K562 (cell line): ENCODE data around the gene BORCS8. TPM values are rescaled to one million over a fixed set of nuclear protein-coding genes. Genes with fewer than 3 reads are reported as not detected.

ENCODE experiments used
- ATF7 ChIP-seq: fragments of 450-650 bp; IDR thresholded peaks from 2 replicates; pipeline ENCODE4 v1.7.1; 2014; ENCODE audit warnings: mild to moderate bottlenecking, moderate library complexity
- DACH1 ChIP-seq: fragments of 450-650 bp; IDR thresholded peaks from 2 replicates; pipeline ENCODE4 v1.6.1; 2018; ENCODE audit not compliant: partially characterized antibody
- FOXM1 ChIP-seq, 2 experiments: fragments of 450-650 bp in 1 of 2; sonication (generic) in 1 of 2; formaldehyde crosslinking in 1 of 2; IDR thresholded peaks; 2 replicates each; pipeline versions ENCODE4 v1.6.1 to v1.9.0; 2017 to 2022; ENCODE audit warnings: low read depth in 2 of 2, mild to moderate bottlenecking in 2 of 2, missing genetic modification reagents in 1 of 2, moderate library complexity in 1 of 2
- HDAC8 ChIP-seq: fragments of 450-650 bp; IDR thresholded peaks from 2 replicates; pipeline ENCODE4 v1.6.1; 2016; ENCODE audit warnings: mild to moderate bottlenecking, missing genetic modification characterization, moderate library complexity, missing compliant biosample characterization
- IFI16 ChIP-seq: fragments of 250-450 bp; sonication (Bioruptor Pico); IDR thresholded peaks from 2 replicates; pipeline ENCODE4 v2.1.2; 2022; ENCODE audit warnings: mild to moderate bottlenecking, inconsistent platforms
- KAT2B ChIP-seq: IDR thresholded peaks from one replicate; pipeline ENCODE4 v1.6.1; 2012; ENCODE audit warnings: low read depth, mild to moderate bottlenecking, control low read depth, inconsistent platforms, low read length, moderate library complexity
- KAT7 ChIP-seq: sonication (generic); formaldehyde crosslinking; IDR thresholded peaks from 2 replicates; pipeline ENCODE4 v1.8.0; 2022; ENCODE audit warnings: missing genetic modification reagents, mild to moderate bottlenecking, borderline replicate concordance
- KDM1A ChIP-seq, 2 experiments: fragments of 450-650 bp; IDR thresholded peaks; 2 replicates each; pipeline ENCODE4 v1.6.1; 2016; ENCODE audit warnings: mild to moderate bottlenecking in 2 of 2
- MCM2 ChIP-seq: fragments of 450-650 bp; IDR thresholded peaks from 2 replicates; pipeline ENCODE4 v1.6.1; 2017; ENCODE audit warnings: low read depth, mild to moderate bottlenecking
- NCOA2 ChIP-seq, 2 experiments: fragments of 450-650 bp; IDR thresholded peaks; 2 replicates each; pipeline ENCODE4 v1.6.1; 2018; ENCODE audit warnings: mild to moderate bottlenecking in 2 of 2, moderate library complexity in 1 of 2; ENCODE audit not compliant: partially characterized antibody in 2 of 2
- PCBP2 ChIP-seq: fragments of 200-400 bp; formaldehyde crosslinking; IDR thresholded peaks from 2 replicates; pipeline ENCODE4 v1.6.1; 2018; ENCODE audit warnings: low read length, low read depth, mild to moderate bottlenecking, moderate library complexity; ENCODE audit not compliant: poor library complexity, severe bottlenecking
- RAD21 ChIP-seq, 2 experiments: fragments of 250-450 bp in 1 of 2; fragments of 450-650 bp in 1 of 2; sonication (Bioruptor Pico) in 1 of 2; formaldehyde crosslinking in 1 of 2; IDR thresholded peaks in 1 of 2; conservative IDR thresholded peaks in 1 of 2; 2 replicates each; pipeline versions ENCODE4 v1.4.0 to v1.8.0; 2020 to 2022; ENCODE audit warnings: mild to moderate bottlenecking in 2 of 2, moderate library complexity in 1 of 2
- RBM14 ChIP-seq: fragments of 200-400 bp; formaldehyde crosslinking; IDR thresholded peaks from 2 replicates; pipeline ENCODE4 v1.6.1; 2018; ENCODE audit warnings: low read depth, mild to moderate bottlenecking, low read length, moderate library complexity, borderline replicate concordance; ENCODE audit not compliant: insufficient read depth
- RBM15 ChIP-seq: fragments of 200-400 bp; formaldehyde crosslinking; IDR thresholded peaks from 2 replicates; pipeline ENCODE4 v1.6.1; 2018; ENCODE audit warnings: mild to moderate bottlenecking, low read length, moderate library complexity; ENCODE audit not compliant: insufficient read depth
- SREBF1 ChIP-seq: fragments of 150-350 bp; IDR thresholded peaks from 2 replicates; pipeline ENCODE4 v1.6.1; 2014; ENCODE audit warnings: antibody characterized with exemption, low read depth, low read length, borderline replicate concordance
- SRSF3 ChIP-seq: fragments of 200-400 bp; formaldehyde crosslinking; IDR thresholded peaks from 2 replicates; pipeline ENCODE4 v1.6.1; 2016; ENCODE audit warnings: mild to moderate bottlenecking, low read length, moderate library complexity; ENCODE audit not compliant: insufficient read depth
- TAF1 ChIP-seq: IDR thresholded peaks from 2 replicates; pipeline ENCODE4 v1.6.1; 2011; ENCODE audit warnings: mild to moderate bottlenecking, low read length, moderate library complexity; ENCODE audit not compliant: insufficient read depth, control insufficient read depth, severe bottlenecking; ENCODE audit errors: extremely low read depth
- ZBTB1 ChIP-seq: sonication (generic); formaldehyde crosslinking; IDR thresholded peaks from 2 replicates; pipeline ENCODE4 v1.8.1; 2023; ENCODE audit warnings: missing genetic modification reagents, low read depth, mild to moderate bottlenecking, borderline replicate concordance
- ZC3H11A ChIP-seq: IDR thresholded peaks from 2 replicates; pipeline ENCODE4 v1.6.1; 2012; ENCODE audit warnings: low read depth, low read length, improper control_type of control experiment
- ZFPM2 ChIP-seq: fragments of 250-450 bp; sonication (Bioruptor Pico); IDR thresholded peaks from 2 replicates; pipeline ENCODE4 v1.5.1; 2022; ENCODE audit warnings: mild to moderate bottlenecking
- ZNF184 ChIP-seq: sonication (generic); formaldehyde crosslinking; IDR thresholded peaks from 2 replicates; pipeline ENCODE4 v1.5.0; 2020; ENCODE audit warnings: missing genetic modification reagents
- ZNF253 ChIP-seq: fragments of 250-450 bp; sonication (Bioruptor Pico); conservative IDR thresholded peaks from 2 replicates; pipeline ENCODE4 v1.6.1; 2021; ENCODE audit warnings: mild to moderate bottlenecking
- ZNF263 ChIP-seq: sonication (generic); formaldehyde crosslinking; IDR thresholded peaks from 2 replicates; pipeline ENCODE4 v1.8.0; 2022; ENCODE audit warnings: mild to moderate bottlenecking, missing genetic modification reagents, borderline replicate concordance
- ZNF561 ChIP-seq: fragments of 450-650 bp; formaldehyde crosslinking; conservative IDR thresholded peaks from 2 replicates; pipeline ENCODE4 v1.4.0; 2020; ENCODE audit warnings: mild to moderate bottlenecking, moderate library complexity
- polyA plus RNA-seq, 8 experiments: library from polyadenylated mRNA; depleted of rRNA in 4 of 8; stranded (reverse) in 5 of 8; unstranded in 3 of 8; fragments of >200 nt; fragmentation: Nextera tagmentation in 2 of 8; fragmentation: Illumina TruSeq in 1 of 8; extraction: Ambion mirVana in 2 of 8; extraction: Trizol in 1 of 8; gene quantifications; 2 replicates each; pipeline versions ENCODE4 v1.2.1 to v1.2.3, GENCODE V29; 2011 to 2014; ENCODE audit warnings: inconsistent platforms in 1 of 8, missing spikeins in 1 of 8
- total RNA-seq, 7 experiments: library from RNA; depleted of rRNA in 6 of 7; stranded (reverse); fragments of >200 nt in 6 of 7; fragmentation: Illumina TruSeq in 2 of 7; extraction: Trizol in 2 of 7; gene quantifications; 2 replicates each; pipeline versions ENCODE4 v1.2.1 to v1.2.3, GENCODE V29; 2011 to 2021; ENCODE audit warnings: low replicate concordance in 1 of 7
- TF ChIP-seq, protein P1 (sequence below): fragments of 250-450 bp; sonication (Bioruptor Pico); IDR thresholded peaks from 2 replicates; pipeline ENCODE4 v1.5.0; 2020; ENCODE audit warnings: mild to moderate bottlenecking, borderline replicate concordance
- TF ChIP-seq, protein P2 (sequence below), 2 experiments: fragments of 450-650 bp in 1 of 2; sonication (generic) in 1 of 2; formaldehyde crosslinking in 1 of 2; IDR thresholded peaks in 1 of 2; conservative IDR thresholded peaks in 1 of 2; 2 replicates each; pipeline versions ENCODE4 v1.6.1 to v1.8.1; 2016 to 2023; ENCODE audit warnings: mild to moderate bottlenecking in 2 of 2, moderate library complexity in 2 of 2, inconsistent platforms in 1 of 2, missing genetic modification reagents in 1 of 2

The BORCS8 gene
- total and polyA plus RNA-seq, 9 of the 15 experiments (the other 6 are each of a cell fraction or from before 2014, with no cell fraction given): 4.6 to 33.6 (median 16.3) TPM

DNA sequence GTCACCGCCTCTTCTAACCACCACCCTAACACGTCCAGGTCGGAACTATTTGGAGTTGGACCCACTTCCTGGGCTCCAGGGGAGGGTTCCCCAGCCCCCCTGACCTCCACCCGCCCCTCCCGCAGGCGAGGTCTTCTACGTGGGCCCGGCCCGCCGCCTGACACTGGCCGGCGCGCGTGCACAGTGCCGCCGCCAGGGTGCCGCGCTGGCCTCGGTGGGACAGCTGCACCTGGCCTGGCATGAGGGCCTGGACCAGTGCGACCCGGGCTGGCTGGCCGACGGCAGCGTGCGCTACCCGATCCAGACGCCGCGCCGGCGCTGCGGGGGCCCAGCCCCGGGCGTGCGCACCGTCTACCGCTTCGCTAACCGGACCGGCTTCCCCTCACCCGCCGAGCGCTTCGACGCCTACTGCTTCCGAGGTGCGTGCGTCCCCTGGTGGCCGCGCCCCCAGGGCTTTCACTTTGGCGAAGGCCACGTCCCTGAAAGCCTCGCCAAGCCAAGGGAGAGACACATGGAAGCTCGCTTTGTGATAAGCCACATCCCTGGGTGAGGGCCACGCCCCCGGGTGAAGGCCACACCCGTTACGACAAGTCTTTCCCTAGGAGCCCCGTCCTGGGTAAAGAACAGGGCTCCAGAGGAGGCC lies 33.0 kb upstream of the BORCS8 start (continued):
- TF ChIP-seq ZBTB1 (peak; percentile 92), ZNF561 (CRISPR knock-in tag) (no peak), ZC3H11A (no peak), ZNF184 (CRISPR knock-in tag) (no peak), HDAC8 (tag) (no peak), RAD21 (CRISPR knock-in tag; conservative IDR thresholded peaks at IDR 0.05 in 1 of 2, IDR thresholded peaks at IDR 0.05 in 1 of 2) (peak; percentile 76 to 83), PCBP2 (no peak), FOXM1 (IDR thresholded peaks at IDR 0.05; ENCODE audit: low read depth) (no peak), FOXM1 (CRISPR knock-in tag; IDR thresholded peaks at IDR 0.05; ENCODE audit: low read depth) (no peak), MCM2 (no peak), SREBF1 (no peak), RBM15 (no peak), KDM1A (IDR thresholded peaks at IDR 0.05) (no peak), DACH1 (no peak), ZNF263 (peak; percentile 72; the same call in 1 of the 2 replicates), KAT7 (CRISPR knock-in tag) (peak; percentile 89; the same call in 1 of the 2 replicates), IFI16 (CRISPR knock-in tag) (no peak), ZFPM2 (no peak), TAF1 (no peak), ATF7 (peak; percentile 87), NCOA2 (IDR thresholded peaks at IDR 0.05; ENCODE audit: partially characterized antibody in 2 of 2) (no peak), KAT2B (no peak), RBM14 (no peak), SRSF3 (no peak), ZNF253 (no peak)
- TF ChIP-seq, protein P1, sequence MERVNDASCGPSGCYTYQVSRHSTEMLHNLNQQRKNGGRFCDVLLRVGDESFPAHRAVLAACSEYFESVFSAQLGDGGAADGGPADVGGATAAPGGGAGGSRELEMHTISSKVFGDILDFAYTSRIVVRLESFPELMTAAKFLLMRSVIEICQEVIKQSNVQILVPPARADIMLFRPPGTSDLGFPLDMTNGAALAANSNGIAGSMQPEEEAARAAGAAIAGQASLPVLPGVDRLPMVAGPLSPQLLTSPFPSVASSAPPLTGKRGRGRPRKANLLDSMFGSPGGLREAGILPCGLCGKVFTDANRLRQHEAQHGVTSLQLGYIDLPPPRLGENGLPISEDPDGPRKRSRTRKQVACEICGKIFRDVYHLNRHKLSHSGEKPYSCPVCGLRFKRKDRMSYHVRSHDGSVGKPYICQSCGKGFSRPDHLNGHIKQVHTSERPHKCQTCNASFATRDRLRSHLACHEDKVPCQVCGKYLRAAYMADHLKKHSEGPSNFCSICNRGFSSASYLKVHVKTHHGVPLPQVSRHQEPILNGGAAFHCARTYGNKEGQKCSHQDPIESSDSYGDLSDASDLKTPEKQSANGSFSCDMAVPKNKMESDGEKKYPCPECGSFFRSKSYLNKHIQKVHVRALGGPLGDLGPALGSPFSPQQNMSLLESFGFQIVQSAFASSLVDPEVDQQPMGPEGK (CRISPR knock-in tag): no peak
- TF ChIP-seq, protein P2, sequence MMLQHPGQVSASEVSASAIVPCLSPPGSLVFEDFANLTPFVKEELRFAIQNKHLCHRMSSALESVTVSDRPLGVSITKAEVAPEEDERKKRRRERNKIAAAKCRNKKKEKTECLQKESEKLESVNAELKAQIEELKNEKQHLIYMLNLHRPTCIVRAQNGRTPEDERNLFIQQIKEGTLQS (IDR thresholded peaks at IDR 0.05): no peak
- TF ChIP-seq, protein P2 (CRISPR knock-in tag; conservative IDR thresholded peaks at IDR 0.05): peak; percentile 77; the same call in 1 of the 2 replicates
